ENCODE measurements around the gene KIAA1217.

The KIAA1217 gene

GRCh38 chr10:24553051-24553612, 344.2 kb downstream of the KIAA1217 start:
- no peaks in the 10 kb centered on the region for H3K36me3 ChIP-seq (ENCODE audit: insufficient read depth, low read depth, low read length)
- no peak overlapping the region for H3K9ac ChIP-seq (ENCODE audit: low read depth, low read length)
- H3K4me3 ChIP-seq (ENCODE audit: low read length), result no peak overlapping the region
- H3K27me3 ChIP-seq (ENCODE audit: insufficient read depth, low read length), result no peaks in the 10 kb centered on the region
- peaks cover 10% of the 10 kb centered on the region for H3K4me1 ChIP-seq (ENCODE audit: insufficient read depth, low read length)
- no peak overlapping the region for H3K27ac ChIP-seq (ENCODE audit: low read length)
- no peaks in the 10 kb centered on the region for H3K9me3 ChIP-seq (ENCODE audit: insufficient read depth, low read depth, low read length)

GRCh38 chr10:24554036-24554435, 345.1 kb downstream of the KIAA1217 start:
- Histone ChIP-seq H3K36me3 (ENCODE audit: insufficient read depth, low read depth, low read length) (no peaks in the 10 kb centered on the region), H3K9me3 (ENCODE audit: insufficient read depth, low read depth, low read length) (no peaks in the 10 kb centered on the region)

GRCh38 chr10:24556126-24556749, 347.3 kb downstream of the KIAA1217 start:
- no peaks in the 10 kb centered on the region for H3K27me3 ChIP-seq (ENCODE audit: insufficient read depth, low read length)
- no peaks in the 10 kb centered on the region for H3K9me3 ChIP-seq (ENCODE audit: insufficient read depth, low read depth, low read length)
- H3K27ac ChIP-seq (ENCODE audit: low read length), result no peak overlapping the region
- peaks cover 10% of the 10 kb centered on the region for H3K4me1 ChIP-seq (ENCODE audit: insufficient read depth, low read length)
- H3K9ac ChIP-seq (ENCODE audit: low read depth, low read length), result no peak overlapping the region
- H3K4me3 ChIP-seq (ENCODE audit: low read length), result no peak overlapping the region
- no peaks in the 10 kb centered on the region for H3K36me3 ChIP-seq (ENCODE audit: insufficient read depth, low read depth, low read length)

More at GRCh38 chr10:24554036-24554435, 345.1 kb downstream of the KIAA1217 start:
- Histone ChIP-seq H3K4me3 (ENCODE audit: low read length) (no peak overlapping the region), H3K27me3 (ENCODE audit: insufficient read depth, low read length) (no peaks in the 10 kb centered on the region), H3K4me1 (ENCODE audit: insufficient read depth, low read length) (peaks cover 10% of the 10 kb centered on the region), H3K27ac (ENCODE audit: low read length) (no peak overlapping the region), H3K9ac (ENCODE audit: low read depth, low read length) (no peak overlapping the region)

GRCh38 chr10:24556750-24557742, 348.1 kb downstream of the KIAA1217 start:
- H3K9ac ChIP-seq (ENCODE audit: low read depth, low read length), result no peak overlapping the region
- peaks cover 3% of the 10 kb centered on the region; the same call in 1 of the 2 replicates for H3K4me1 ChIP-seq (ENCODE audit: insufficient read depth, low read length)
- H3K9me3 ChIP-seq (ENCODE audit: insufficient read depth, low read depth, low read length), result no peaks in the 10 kb centered on the region
- H3K36me3 ChIP-seq (ENCODE audit: insufficient read depth, low read depth, low read length), result no peaks in the 10 kb centered on the region
- no peaks in the 10 kb centered on the region for H3K27me3 ChIP-seq (ENCODE audit: insufficient read depth, low read length)
- H3K27ac ChIP-seq (ENCODE audit: low read length), result no peak overlapping the region
- H3K4me3 ChIP-seq (ENCODE audit: low read length), result no peak overlapping the region

GRCh38 chr10:24561453-24561852, 352.5 kb downstream of the KIAA1217 start:
- no peaks in the 10 kb centered on the region for H3K36me3 ChIP-seq (ENCODE audit: insufficient read depth, low read depth, low read length)
- H3K4me3 ChIP-seq (ENCODE audit: low read length), result no peak overlapping the region
- no peaks in the 10 kb centered on the region for H3K27me3 ChIP-seq (ENCODE audit: insufficient read depth, low read length)
- no peak overlapping the region for H3K9ac ChIP-seq (ENCODE audit: low read depth, low read length)
- H3K4me1 ChIP-seq (ENCODE audit: insufficient read depth, low read length), result 0 out of 2 replicates have a peak, but pooled peaks cover 2% of the 10 kb centered on the region
- no peak overlapping the region for H3K27ac ChIP-seq (ENCODE audit: low read length)
- no peaks in the 10 kb centered on the region for H3K9me3 ChIP-seq (ENCODE audit: insufficient read depth, low read depth, low read length)

GRCh38 chr10:24568042-24568441, 359.1 kb downstream of the KIAA1217 start:
- H3K4me3 ChIP-seq (ENCODE audit: low read length), result no peak overlapping the region
- no peaks in the 10 kb centered on the region for H3K36me3 ChIP-seq (ENCODE audit: insufficient read depth, low read depth, low read length)
- no peak overlapping the region for H3K9ac ChIP-seq (ENCODE audit: low read depth, low read length)
- H3K27me3 ChIP-seq (ENCODE audit: insufficient read depth, low read length), result no peaks in the 10 kb centered on the region
- H3K27ac ChIP-seq (ENCODE audit: low read length), result no peak overlapping the region
- no peaks in the 10 kb centered on the region for H3K9me3 ChIP-seq (ENCODE audit: insufficient read depth, low read depth, low read length)
- H3K4me1 ChIP-seq (ENCODE audit: insufficient read depth, low read length), result no peaks in the 10 kb centered on the region

GRCh38 chr10:24569330-24569796, 360.4 kb downstream of the KIAA1217 start:
- no peak overlapping the region for H3K9ac ChIP-seq (ENCODE audit: low read depth, low read length)
- H3K4me3 ChIP-seq (ENCODE audit: low read length), result no peak overlapping the region
- H3K27me3 ChIP-seq (ENCODE audit: insufficient read depth, low read length), result no peaks in the 10 kb centered on the region
- no peaks in the 10 kb centered on the region for H3K9me3 ChIP-seq (ENCODE audit: insufficient read depth, low read depth, low read length)
- H3K4me1 ChIP-seq (ENCODE audit: insufficient read depth, low read length), result no peaks in the 10 kb centered on the region
- no peak overlapping the region for H3K27ac ChIP-seq (ENCODE audit: low read length)
- H3K36me3 ChIP-seq (ENCODE audit: insufficient read depth, low read depth, low read length), result no peaks in the 10 kb centered on the region

- Histone ChIP-seq H3K9ac (ENCODE audit: low read depth, low read length) (no peak overlapping the region), H3K4me1 (ENCODE audit: insufficient read depth, low read length) (no peaks in the 10 kb centered on the region), H3K9me3 (ENCODE audit: insufficient read depth, low read depth, low read length) (no peaks in the 10 kb centered on the region), H3K36me3 (ENCODE audit: insufficient read depth, low read depth, low read length) (no peaks in the 10 kb centered on the region), H3K27ac (ENCODE audit: low read length) (no peak overlapping the region), H3K27me3 (ENCODE audit: insufficient read depth, low read length) (no peaks in the 10 kb centered on the region), H3K4me3 (ENCODE audit: low read length) (no peak overlapping the region)
Measured at GRCh38 chr10:24569828-24570657, 361.1 kb downstream of the KIAA1217 start.

- Histone ChIP-seq H3K27ac (ENCODE audit: low read length) (no peak overlapping the region), H3K9me3 (ENCODE audit: insufficient read depth, low read depth, low read length) (no peaks in the 10 kb centered on the region), H3K36me3 (ENCODE audit: insufficient read depth, low read depth, low read length) (no peaks in the 10 kb centered on the region), H3K4me3 (ENCODE audit: low read length) (no peak overlapping the region), H3K27me3 (ENCODE audit: insufficient read depth, low read length) (no peaks in the 10 kb centered on the region), H3K9ac (ENCODE audit: low read depth, low read length) (no peak overlapping the region), H3K4me1 (ENCODE audit: insufficient read depth, low read length) (no peaks in the 10 kb centered on the region)
Measured at GRCh38 chr10:24570658-24571426, 361.9 kb downstream of the KIAA1217 start.

GRCh38 chr10:24571870-24572450, 363.0 kb downstream of the KIAA1217 start:
- no peak overlapping the region for H3K27ac ChIP-seq (ENCODE audit: low read length)
- H3K4me1 ChIP-seq (ENCODE audit: insufficient read depth, low read length), result no peaks in the 10 kb centered on the region
- H3K9ac ChIP-seq (ENCODE audit: low read depth, low read length), result no peak overlapping the region
- H3K27me3 ChIP-seq (ENCODE audit: insufficient read depth, low read length), result no peaks in the 10 kb centered on the region
- no peaks in the 10 kb centered on the region for H3K9me3 ChIP-seq (ENCODE audit: insufficient read depth, low read depth, low read length)
- H3K4me3 ChIP-seq (ENCODE audit: low read length), result no peak overlapping the region
- no peaks in the 10 kb centered on the region for H3K36me3 ChIP-seq (ENCODE audit: insufficient read depth, low read depth, low read length)

All from iPS-20b (cell line).